GM12864 (cell line): Measurements from ENCODE around the gene LIPC.

Source experiments
- DNase-seq: peaks from one replicate; pipeline ENCODE4 v3.0.0-alpha.2; 2011; ENCODE audit warnings: low read depth
- H3K4me3 ChIP-seq: 2 replicates; pipeline ENCODE4 v1.5.1; 2011; ENCODE audit warnings: mild to moderate bottlenecking, low read depth, low read length, control low read depth
- CTCF ChIP-seq: IDR thresholded peaks from 2 replicates; pipeline ENCODE4 v1.5.1; 2011; ENCODE audit warnings: low read depth, mild to moderate bottlenecking, moderate library complexity, low read length, control low read depth, inconsistent platforms; ENCODE audit errors: missing control alignments

Gene LIPC

DNA sequence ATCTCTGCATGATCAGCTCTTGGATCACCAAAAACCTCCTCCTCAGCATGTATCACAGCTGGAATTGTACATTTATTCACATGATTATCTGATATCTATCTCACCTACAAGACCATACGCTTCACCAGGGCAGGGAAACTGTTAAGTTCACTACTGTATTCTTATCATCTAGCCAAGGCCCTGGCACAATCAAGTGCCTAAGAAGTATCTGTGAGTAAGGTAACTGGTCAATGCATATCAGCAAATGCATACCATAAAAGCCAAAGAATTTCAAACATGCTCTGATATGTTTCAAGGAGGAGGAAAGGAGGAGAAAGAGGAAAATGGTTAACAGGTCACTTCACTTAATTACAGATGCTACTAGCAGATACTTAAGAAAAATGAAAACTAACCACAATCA is 158.4 kb downstream of the LIPC start:
- no peak for DNase-seq
- H3K4me3 ChIP-seq, result no peak overlapping the region
- no peak for TF ChIP-seq CTCF

DNA sequence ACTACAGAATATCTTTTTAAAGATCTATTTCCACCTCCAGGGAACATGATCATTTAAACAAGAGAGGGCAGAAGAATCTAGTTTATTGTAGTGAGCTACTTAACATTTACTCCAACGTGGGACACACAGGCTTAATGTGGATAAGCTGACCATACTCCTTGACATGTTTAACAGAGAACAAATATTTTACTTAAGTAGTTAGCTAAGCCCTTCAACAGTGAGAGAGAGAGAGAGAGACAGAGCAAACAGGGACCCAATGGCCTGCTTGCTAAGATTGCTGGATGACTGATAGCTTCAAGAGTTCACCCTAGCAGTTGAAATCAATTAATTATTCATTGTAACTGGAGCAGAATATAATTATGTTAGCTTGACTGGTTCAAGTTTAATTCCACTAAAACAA is 159.1 kb downstream of the LIPC start:
- H3K4me3 ChIP-seq, result no peak overlapping the region
- TF ChIP-seq CTCF, result no peak
- DNase-seq, result no peak

DNA sequence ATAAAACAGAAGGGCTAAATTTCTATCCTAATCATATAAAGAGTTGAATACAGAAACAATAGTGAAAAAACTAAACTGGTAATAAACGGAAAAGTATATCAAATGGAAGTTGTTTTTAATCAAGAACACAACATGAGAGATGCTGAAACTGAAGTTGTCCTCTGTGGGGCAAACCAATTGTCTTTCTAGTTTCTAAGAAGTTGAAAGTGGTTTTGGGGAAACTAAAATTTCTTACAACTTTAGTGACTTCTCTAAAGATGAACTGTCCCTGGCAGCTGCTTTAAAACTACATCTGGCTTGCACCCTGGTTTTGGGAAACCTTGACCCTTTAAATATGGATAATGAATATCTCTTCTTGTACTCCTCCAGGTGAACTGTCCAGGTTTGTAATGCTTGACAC is 162.1 kb downstream of the LIPC start:
- TF ChIP-seq CTCF, result no peak
- no peak overlapping the region for H3K4me3 ChIP-seq
- DNase-seq, result peak; percentile 12

GRCh38 chr15:58594898-58595297 is 163.1 kb downstream of the LIPC start:
- no peak for DNase-seq
- no peak for TF ChIP-seq CTCF
- no peak overlapping the region for H3K4me3 ChIP-seq

GRCh38 chr15:58595516-58596263 is 163.9 kb downstream of the LIPC start:
- no peak overlapping the region for H3K4me3 ChIP-seq
- DNase-seq, result no peak
- no peak for TF ChIP-seq CTCF

GRCh38 chr15:58597943-58598828 is 166.4 kb downstream of the LIPC start:
- no peak for DNase-seq
- H3K4me3 ChIP-seq, result no peak overlapping the region
- TF ChIP-seq CTCF, result no peak
